Lung (tissue), 12 donors: Measurements from ENCODE around the gene MCF2L2. TPM values are rescaled to one million over a fixed set of nuclear protein-coding genes. Genes with fewer than 3 reads are reported as not detected.

Source experiments
- ATAC-seq: fragments of 200-7000 bp; cut with Tn5 transposase; one replicate; pipeline ENCODE4 v1.9.1; 2020; ENCODE audit warnings: moderate number of reproducible peaks; ENCODE audit not compliant: insufficient read depth, low FRiP score
- DNase-seq, 3 donors: peaks; one replicate each; pipeline ENCODE4 v3.0.0-alpha.2; 2013 to 2017
- H3K27ac ChIP-seq, 2 donors: one replicate each; pipeline ENCODE4 v1.5.1; 2013; ENCODE audit warnings: mild to moderate bottlenecking in 2 of 2, moderate library complexity in 2 of 2, control low read depth in 1 of 2, inconsistent platforms in 1 of 2, low read depth in 1 of 2, low read length in 1 of 2
- H3K27me3 ChIP-seq, 3 donors: one replicate each; pipeline ENCODE4 v1.5.1; 2013; ENCODE audit warnings: low read length in 2 of 3; ENCODE audit not compliant: control insufficient read depth in 3 of 3, insufficient read depth in 3 of 3
- H3K36me3 ChIP-seq, 4 donors: one replicate each; pipeline ENCODE4 v1.5.1; 2013; ENCODE audit warnings: low read length in 4 of 4, mild to moderate bottlenecking in 1 of 4, moderate library complexity in 1 of 4; ENCODE audit not compliant: control insufficient read depth in 4 of 4, insufficient read depth in 4 of 4
- H3K4me1 ChIP-seq, 5 donors: one replicate each; pipeline ENCODE4 v1.5.1; 2013; ENCODE audit warnings: low read length in 5 of 5, mild to moderate bottlenecking in 2 of 5, moderate library complexity in 1 of 5; ENCODE audit not compliant: control insufficient read depth in 5 of 5, insufficient read depth in 5 of 5
- H3K4me3 ChIP-seq: one replicate; pipeline ENCODE4 v1.5.1; 2013; ENCODE audit warnings: mild to moderate bottlenecking, control low read depth, moderate library complexity
- H3K9ac ChIP-seq, 2 donors: one replicate each; pipeline ENCODE4 v1.5.1; 2013; ENCODE audit warnings: low read length in 2 of 2, control low read depth in 1 of 2; ENCODE audit not compliant: insufficient read depth in 1 of 2
- H3K9me3 ChIP-seq, 4 donors: one replicate each; pipeline ENCODE4 v1.5.1; 2013; ENCODE audit warnings: low read length in 3 of 4, mild to moderate bottlenecking in 1 of 4, moderate library complexity in 1 of 4; ENCODE audit not compliant: control insufficient read depth in 4 of 4, insufficient read depth in 3 of 4
- CTCF ChIP-seq: IDR thresholded peaks from 2 replicates; pipeline ENCODE4 v1.5.1; 2012; ENCODE audit warnings: mild to moderate bottlenecking; ENCODE audit errors: control extremely low read depth, extremely low read depth
- WGBS, 2 donors: extraction: QIAGEN DNeasy Blood & Tissue Kit; methylation state at CpG; one replicate each; pipeline ENCODE4 v1.1.7; 2013; 5-methylcytosine and 5-hydroxymethylcytosine counted together
- polyA plus RNA-seq, 2 donors: library from polyadenylated mRNA; stranded (reverse); fragments of 200-250 nt; gene quantifications; one replicate each; pipeline ENCODE4 v1.2.1, GENCODE V29; 2013
- total RNA-seq, 2 donors: library from RNA; depleted of rRNA in 1 of 2; stranded (reverse); fragments of >200 nt in 1 of 2; gene quantifications; one replicate each; pipeline ENCODE4 v1.2.1, GENCODE V29; 2014 to 2021
- donor health status: control.
- donor health status: control.
- donor health status: Bipolar disorder and iron deficiency.
- donor health status: healthy.
- donor health status: DM: yes; HTN: yes; CAD: no.

Gene MCF2L2
- total and polyA plus RNA-seq, 4 donors: 0.26 to 1.7 (median 1.0) TPM

- ATAC-seq (no peak), DNase-seq (no peak)
- Histone ChIP-seq H3K27ac (no peak overlapping the region), H3K27me3 (no peaks in the 10 kb centered on the region), H3K9me3 (no peaks in the 10 kb centered on the region), H3K36me3 (peaks cover 2 to 8% (median 6%) of the 10 kb centered on the region in 4 donors), H3K9ac (no peak overlapping the region), H3K4me1 (peaks cover 2 to 22% (median 9%) of the 10 kb centered on the region in 5 donors), H3K4me3 (no peak overlapping the region)
- 80 to 81% methylated on average over 3 of the region's 3 CpGs for WGBS, 2 donors
- no peak for TF ChIP-seq CTCF
These were observed 162.0 kb downstream of the MCF2L2 start for GRCh38 chr3:183266454-183266853.

- no peaks in the 10 kb centered on the region for H3K9me3 ChIP-seq
- no peaks in the 10 kb centered on the region for H3K27me3 ChIP-seq
- TF ChIP-seq CTCF: no peak
- 66 to 77% methylated on average over 5 of the region's 5 CpGs for WGBS, 2 donors
- H3K36me3 ChIP-seq: peaks cover 2 to 8% (median 6%) of the 10 kb centered on the region in 4 donors
- H3K9ac ChIP-seq: no peak overlapping the region
- H3K27ac ChIP-seq: no peak overlapping the region
- DNase-seq: no peak
- no peak for ATAC-seq
- H3K4me3 ChIP-seq: no peak overlapping the region
- H3K4me1 ChIP-seq: peaks cover 2 to 23% (median 9%) of the 10 kb centered on the region in 5 donors
These were observed 162.5 kb downstream of the MCF2L2 start for GRCh38 chr3:183265834-183266417.

GRCh38 chr3:183265157-183265642, 163.2 kb downstream of the MCF2L2 start:
- Histone ChIP-seq H3K4me1 (peaks cover 2 to 26% (median 9%) of the 10 kb centered on the region in 5 donors), H3K36me3 (peaks cover 0 to 5% (median 3%) of the 10 kb centered on the region in 4 donors), H3K9ac (peak overlapping the region in 1 of 2 donors; percentile 52), H3K9me3 (no peaks in the 10 kb centered on the region), H3K27ac (peak overlapping the region in 1 of 2 donors; percentile 35), H3K4me3 (no peak overlapping the region), H3K27me3 (no peaks in the 10 kb centered on the region)
- DNase-seq (peak; percentile 56 to 66 (median 66)), ATAC-seq (no peak)
- TF ChIP-seq CTCF: no peak
- 50 to 57% methylated on average over 15 of the region's 15 CpGs for WGBS, 2 donors
